Smooth muscle cell (in vitro differentiated cells): Measurements from ENCODE around the gene PHF5A. TPM values are rescaled to one million over a fixed set of nuclear protein-coding genes. Genes with fewer than 3 reads are reported as not detected.

Experiments used
- DNase-seq: peaks from one replicate; lab custom pipeline; 2025; ENCODE audit not compliant: unreplicated experiment; lab: John Stamatoyannopoulos, UW
- H2AFZ ChIP-seq: fragments of 200-600 bp; sonication (generic); 2 replicates; pipeline ENCODE4 v1.6.0; 2016; ENCODE audit warnings: antibody characterized with exemption, low read depth, mild to moderate bottlenecking
- H3F3A ChIP-seq: fragments of 200-600 bp; sonication (generic); 2 replicates; pipeline ENCODE4 v1.6.0; 2017; ENCODE audit warnings: antibody characterized with exemption, low read depth
- H3K27ac ChIP-seq: fragments of 200-600 bp; sonication (generic); 2 replicates; pipeline ENCODE4 v1.5.1; 2016; ENCODE audit warnings: low read depth, mild to moderate bottlenecking
- H3K27me3 ChIP-seq: fragments of 200-600 bp; sonication (generic); 2 replicates; pipeline ENCODE4 v1.6.1; 2016; ENCODE audit warnings: low read depth, mild to moderate bottlenecking
- H3K36me3 ChIP-seq: fragments of 200-600 bp; sonication (generic); 2 replicates; pipeline ENCODE4 v1.5.1; 2016; ENCODE audit warnings: low read depth
- H3K4me1 ChIP-seq: fragments of 200-600 bp; sonication (generic); 2 replicates; pipeline ENCODE4 v1.5.1; 2016; ENCODE audit warnings: low read depth
- H3K4me2 ChIP-seq: fragments of 200-600 bp; sonication (generic); 2 replicates; pipeline ENCODE4 v1.6.0; 2016; ENCODE audit warnings: mild to moderate bottlenecking
- H3K4me3 ChIP-seq: fragments of 200-600 bp; sonication (generic); 2 replicates; pipeline ENCODE4 v1.5.1; 2016; ENCODE audit warnings: mild to moderate bottlenecking
- H3K79me2 ChIP-seq: fragments of 200-600 bp; sonication (generic); 2 replicates; pipeline ENCODE4 v1.6.0; 2016; ENCODE audit warnings: low read depth, mild to moderate bottlenecking
- H3K9ac ChIP-seq: fragments of 200-600 bp; sonication (generic); 2 replicates; pipeline ENCODE4 v1.6.0; 2016; ENCODE audit warnings: low read depth
- H3K9me3 ChIP-seq: fragments of 200-600 bp; sonication (generic); replicated peaks from 2 replicates; pipeline ENCODE4 v1.5.1; 2016; ENCODE audit warnings: low read depth
- H4K20me1 ChIP-seq: fragments of 200-600 bp; sonication (generic); 2 replicates; pipeline ENCODE4 v1.6.0; 2016; ENCODE audit warnings: low read depth
- CTCF ChIP-seq: fragments of 200-600 bp; sonication (generic); IDR thresholded peaks from 2 replicates; pipeline ENCODE4 v1.5.1; 2017; ENCODE audit warnings: borderline replicate concordance, mild to moderate bottlenecking, antibody characterized with exemption; ENCODE audit not compliant: insufficient read depth, poor library complexity, severe bottlenecking
- WGBS: methylation state at CpG from one replicate; pipeline ENCODE4 v1.1.7; 2016; ENCODE audit warnings: low lambda C conversion rate; 5-methylcytosine and 5-hydroxymethylcytosine counted together
- polyA plus RNA-seq: library from polyadenylated mRNA; unstranded; fragments of >200 nt; fragmentation: Nextera tagmentation; extraction: Ambion mirVana; gene quantifications from 2 replicates; pipeline ENCODE4 v1.2.1, GENCODE V29; 2016
- total RNA-seq: library from RNA; depleted of rRNA; stranded (reverse); fragments of >200 nt; gene quantifications from 2 replicates; pipeline ENCODE4 v1.2.3, GENCODE V29; 2014

Gene PHF5A
- total and polyA plus RNA-seq, 2 experiments from 2014 or later = 19.4 to 28.3 TPM

- Histone ChIP-seq H3K36me3 (no peaks in the 10 kb centered on the region), H4K20me1 (peaks cover 32% of the 10 kb centered on the region), H3K9me3 (no peaks in the 10 kb centered on the region), H3K27ac (no peak overlapping the region), H2AFZ (no peak overlapping the region), H3K4me2 (no peak overlapping the region), H3K79me2 (peaks cover 6% of the 10 kb centered on the region), H3K4me1 (peaks cover 12% of the 10 kb centered on the region), H3K9ac (no peak overlapping the region), H3K27me3 (no peaks in the 10 kb centered on the region), H3K4me3 (no peak overlapping the region), H3F3A (no peaks in the 10 kb centered on the region)
- DNase-seq = no peak
- no peak for TF ChIP-seq CTCF
- 90% methylated on average over 12 of the region's 12 CpGs for WGBS
These were observed 40.3 kb upstream of the PHF5A start for GRCh38 chr22:41508770-41509170.

- Histone ChIP-seq H3K9me3 (no peaks in the 10 kb centered on the region), H3K4me3 (no peak overlapping the region), H3K79me2 (peaks cover 6% of the 10 kb centered on the region), H3K9ac (no peak overlapping the region), H3K4me2 (no peak overlapping the region), H3K27me3 (no peaks in the 10 kb centered on the region), H3K36me3 (no peaks in the 10 kb centered on the region), H3K27ac (no peak overlapping the region), H4K20me1 (peaks cover 28% of the 10 kb centered on the region), H2AFZ (no peak overlapping the region), H3F3A (no peaks in the 10 kb centered on the region), H3K4me1 (peaks cover 2% of the 10 kb centered on the region)
- DNase-seq = no peak
- no peak for TF ChIP-seq CTCF
- WGBS = 96% methylated on average over 22 of the region's 23 CpGs
These were observed 39.0 kb upstream of the PHF5A start for GRCh38 chr22:41507330-41508063.

GRCh38 chr22:41505511-41506220 is 37.2 kb upstream of the PHF5A start:
- Histone ChIP-seq H4K20me1 (peaks cover 45% of the 10 kb centered on the region), H2AFZ (no peak overlapping the region), H3F3A (no peaks in the 10 kb centered on the region), H3K4me2 (no peak overlapping the region), H3K4me3 (no peak overlapping the region), H3K9ac (no peak overlapping the region), H3K9me3 (no peaks in the 10 kb centered on the region), H3K4me1 (no peaks in the 10 kb centered on the region), H3K27ac (no peak overlapping the region), H3K79me2 (peaks cover 6% of the 10 kb centered on the region), H3K27me3 (no peaks in the 10 kb centered on the region), H3K36me3 (no peaks in the 10 kb centered on the region)
- TF ChIP-seq CTCF = no peak
- DNase-seq = no peak
- 97% methylated on average over 10 of the region's 10 CpGs for WGBS

GRCh38 chr22:41504816-41505215 is 36.3 kb upstream of the PHF5A start:
- no peak overlapping the region for H2AFZ ChIP-seq
- no peaks in the 10 kb centered on the region for H3K36me3 ChIP-seq
- no peaks in the 10 kb centered on the region for H3K4me1 ChIP-seq
- no peaks in the 10 kb centered on the region for H3F3A ChIP-seq
- no peaks in the 10 kb centered on the region for H3K9me3 ChIP-seq
- no peak overlapping the region for H3K27ac ChIP-seq
- H3K27me3 ChIP-seq = no peaks in the 10 kb centered on the region
- no peak for DNase-seq
- H3K4me2 ChIP-seq = no peak overlapping the region
- no peak for TF ChIP-seq CTCF
- peaks cover 51% of the 10 kb centered on the region for H4K20me1 ChIP-seq
- WGBS = 93% methylated on average over 4 of the region's 4 CpGs
- H3K4me3 ChIP-seq = no peak overlapping the region
- H3K79me2 ChIP-seq = peaks cover 6% of the 10 kb centered on the region
- no peak overlapping the region for H3K9ac ChIP-seq
